ENCODE results near the gene CHCHD6. TPM values are rescaled to one million over a fixed set of nuclear protein-coding genes. Genes with fewer than 3 reads are reported as not detected.

CHCHD6 gene
- total RNA-seq, 2 experiments from 2014 or later: 16.6 to 21.2 TPM

DNA sequence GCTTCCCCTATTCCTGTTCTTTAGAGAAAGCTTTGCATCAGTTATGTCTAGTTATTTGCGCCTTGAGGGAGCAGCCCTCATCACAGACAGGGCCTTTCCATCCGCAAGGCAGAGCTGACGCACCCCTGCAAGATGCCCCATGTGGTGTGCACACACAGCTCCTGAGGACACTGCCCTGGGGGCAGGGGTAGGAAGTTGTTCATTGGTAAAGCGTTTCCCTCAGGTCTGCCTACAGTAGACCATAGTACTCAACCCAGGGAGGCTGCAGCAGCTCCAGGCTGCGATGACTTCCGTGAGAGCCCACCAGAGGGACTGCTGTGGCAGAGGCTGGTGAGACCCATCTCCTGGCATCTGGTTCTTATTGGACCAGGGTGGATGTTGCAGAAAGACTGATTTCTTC is 223.8 kb downstream of the CHCHD6 start:
- Mint-ChIP-seq H3K4me1 (ENCODE audit: low read depth) (no peaks in the 10 kb centered on the region), H3K27ac (no peak overlapping the region), H3K27me3 (no peaks in the 10 kb centered on the region), H3K36me3 (ENCODE audit: low read depth) (no peaks in the 10 kb centered on the region), H3K9me3 (no peaks in the 10 kb centered on the region), H3K4me3 (no peak overlapping the region)
- ATAC-seq: no peak
- intact Hi-C loops (cut with micrococcal nuclease): no loop called here
- ChIA-PET POLR2A (no interaction called here), CTCF (no interaction called here)
- DNase-seq: no peak
- TF ChIP-seq, protein P1, sequence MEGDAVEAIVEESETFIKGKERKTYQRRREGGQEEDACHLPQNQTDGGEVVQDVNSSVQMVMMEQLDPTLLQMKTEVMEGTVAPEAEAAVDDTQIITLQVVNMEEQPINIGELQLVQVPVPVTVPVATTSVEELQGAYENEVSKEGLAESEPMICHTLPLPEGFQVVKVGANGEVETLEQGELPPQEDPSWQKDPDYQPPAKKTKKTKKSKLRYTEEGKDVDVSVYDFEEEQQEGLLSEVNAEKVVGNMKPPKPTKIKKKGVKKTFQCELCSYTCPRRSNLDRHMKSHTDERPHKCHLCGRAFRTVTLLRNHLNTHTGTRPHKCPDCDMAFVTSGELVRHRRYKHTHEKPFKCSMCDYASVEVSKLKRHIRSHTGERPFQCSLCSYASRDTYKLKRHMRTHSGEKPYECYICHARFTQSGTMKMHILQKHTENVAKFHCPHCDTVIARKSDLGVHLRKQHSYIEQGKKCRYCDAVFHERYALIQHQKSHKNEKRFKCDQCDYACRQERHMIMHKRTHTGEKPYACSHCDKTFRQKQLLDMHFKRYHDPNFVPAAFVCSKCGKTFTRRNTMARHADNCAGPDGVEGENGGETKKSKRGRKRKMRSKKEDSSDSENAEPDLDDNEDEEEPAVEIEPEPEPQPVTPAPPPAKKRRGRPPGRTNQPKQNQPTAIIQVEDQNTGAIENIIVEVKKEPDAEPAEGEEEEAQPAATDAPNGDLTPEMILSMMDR (IDR thresholded peaks at IDR 0.05): no peak

DNA sequence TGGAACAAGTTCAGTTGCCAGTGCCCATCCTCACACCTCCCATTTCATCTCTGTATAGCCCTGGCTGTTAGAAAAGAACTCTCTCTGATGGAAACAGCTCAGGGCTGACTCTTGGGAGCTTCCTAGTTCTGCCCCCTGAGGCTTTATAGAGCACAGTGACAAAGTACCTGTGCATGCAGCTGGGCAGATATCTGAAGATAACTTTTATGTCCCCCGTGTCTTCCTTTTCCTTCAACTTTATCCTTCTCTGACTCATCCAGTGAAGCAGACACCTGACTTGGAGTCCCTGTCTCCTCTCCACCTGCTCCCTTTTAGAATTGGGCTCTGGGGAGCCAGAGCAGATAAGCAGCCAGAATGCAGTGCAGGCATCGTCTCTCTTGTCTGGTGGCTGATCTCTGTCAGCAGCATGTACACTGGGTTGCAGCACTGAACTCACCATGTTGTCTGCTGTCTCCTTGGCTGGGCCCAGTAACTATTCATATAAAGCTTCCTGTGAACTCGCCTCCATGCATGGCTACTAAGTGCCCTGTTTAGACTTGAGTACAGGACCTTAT is 225.0 kb downstream of the CHCHD6 start:
- H3K36me3 Mint-ChIP-seq (ENCODE audit: low read depth): no peaks in the 10 kb centered on the region

DNA sequence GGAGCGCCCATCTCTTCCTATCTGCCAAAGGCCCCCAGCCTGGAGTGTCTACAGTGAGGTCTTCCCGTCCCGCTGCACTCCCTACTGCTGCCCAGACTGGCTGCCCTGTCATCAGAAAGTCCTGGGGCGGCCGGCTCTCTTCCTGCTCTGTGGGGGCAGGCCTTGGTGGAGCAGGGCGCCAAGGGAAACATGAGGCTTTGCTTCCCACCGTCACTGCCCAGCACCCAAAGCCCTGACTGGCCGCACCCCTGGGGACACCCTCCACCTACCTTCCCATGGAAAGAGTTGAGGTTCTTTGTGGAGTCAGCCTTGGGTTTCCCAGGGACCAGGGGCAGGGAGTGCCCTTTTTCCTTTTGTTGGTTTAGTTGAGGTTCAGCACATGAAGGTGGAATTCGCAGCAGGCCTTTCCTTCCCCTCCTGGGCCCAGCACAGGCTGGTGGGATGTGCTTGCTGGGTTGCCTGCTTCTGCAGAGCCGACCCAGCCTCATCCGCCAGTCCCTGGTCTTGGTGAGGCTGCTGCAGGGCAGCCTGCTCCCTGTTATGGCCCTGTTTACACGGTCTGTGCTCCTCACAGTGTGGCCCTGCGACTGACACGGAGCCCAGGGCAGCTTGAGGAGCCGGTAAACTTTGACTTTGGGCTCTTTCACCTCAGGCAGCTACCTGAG is 227.0 kb downstream of the CHCHD6 start:
- DNase-seq: no peak
- intact Hi-C loops (cut with micrococcal nuclease): no loop called here
- ChIA-PET CTCF (interaction anchor here (0.8 kb wide), 1 partner anchor 13 kb away, joined by 3 read pairs; no protein-coding TSS in a partner anchor), POLR2A (no interaction called here)
- no peak overlapping the region for H3K27ac Mint-ChIP-seq
- TF ChIP-seq, protein P1 (IDR thresholded peaks at IDR 0.05): no peak
- H3K4me3 Mint-ChIP-seq: no peak overlapping the region
- H3K4me1 Mint-ChIP-seq (ENCODE audit: low read depth): no peaks in the 10 kb centered on the region
- H3K27me3 Mint-ChIP-seq: no peaks in the 10 kb centered on the region
- H3K36me3 Mint-ChIP-seq (ENCODE audit: low read depth): no peaks in the 10 kb centered on the region
- no peak for ATAC-seq
- H3K9me3 Mint-ChIP-seq: no peaks in the 10 kb centered on the region

More for the DNA sequence above, 225.0 kb downstream of the CHCHD6 start:
- H3K27me3 Mint-ChIP-seq: no peaks in the 10 kb centered on the region
- no peaks in the 10 kb centered on the region for H3K4me1 Mint-ChIP-seq (ENCODE audit: low read depth)
- TF ChIP-seq, protein P1 (IDR thresholded peaks at IDR 0.05): no peak
- ATAC-seq (no peak), DNase-seq (no peak)
- ChIA-PET POLR2A (no interaction called here), CTCF (no interaction called here)
- H3K4me3 Mint-ChIP-seq: no peak overlapping the region
- H3K9me3 Mint-ChIP-seq: no peaks in the 10 kb centered on the region
- intact Hi-C loops (cut with micrococcal nuclease): no loop called here
- H3K27ac Mint-ChIP-seq: no peak overlapping the region

DNA sequence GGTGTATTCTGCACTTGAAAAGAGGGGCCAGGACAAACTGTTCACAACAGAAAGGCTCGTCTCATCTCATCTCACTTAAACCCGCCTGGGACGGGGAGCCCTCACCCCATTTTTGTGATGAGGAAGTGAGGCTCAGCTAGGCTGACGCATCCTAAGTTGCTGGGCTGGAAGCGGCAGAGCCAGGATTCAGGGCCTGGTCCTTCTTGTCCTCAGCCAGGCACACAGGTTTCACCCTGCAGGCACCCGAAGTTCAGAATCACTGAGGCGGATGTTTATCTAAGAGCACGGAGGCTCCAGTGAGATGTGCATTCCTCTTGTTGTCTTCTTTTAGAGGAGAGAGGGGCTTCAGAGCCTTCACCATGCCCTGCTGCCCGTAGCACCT is 227.8 kb downstream of the CHCHD6 start:
- ATAC-seq: no peak
- CTCF ChIA-PET: interaction anchor here (0.8 kb wide), 1 partner anchor 13 kb away, joined by 3 read pairs; no protein-coding TSS in a partner anchor

More for the DNA sequence above, 227.8 kb downstream of the CHCHD6 start:
- intact Hi-C loops (cut with micrococcal nuclease): no loop called here
- no peak for DNase-seq
- Mint-ChIP-seq H3K9me3 (no peaks in the 10 kb centered on the region), H3K4me1 (ENCODE audit: low read depth) (no peaks in the 10 kb centered on the region), H3K27me3 (no peaks in the 10 kb centered on the region), H3K36me3 (ENCODE audit: low read depth) (no peaks in the 10 kb centered on the region), H3K4me3 (no peak overlapping the region), H3K27ac (no peak overlapping the region)
- POLR2A ChIA-PET: no interaction called here
- TF ChIP-seq, protein P1 (IDR thresholded peaks at IDR 0.05): no peak

Measured in activated CD8-positive, alpha-beta T cell treated with anti-CD3 and anti-CD28 coated beads for 36 hours (primary cell).